ENCODE measurements around the gene ATOH1.

DNA sequence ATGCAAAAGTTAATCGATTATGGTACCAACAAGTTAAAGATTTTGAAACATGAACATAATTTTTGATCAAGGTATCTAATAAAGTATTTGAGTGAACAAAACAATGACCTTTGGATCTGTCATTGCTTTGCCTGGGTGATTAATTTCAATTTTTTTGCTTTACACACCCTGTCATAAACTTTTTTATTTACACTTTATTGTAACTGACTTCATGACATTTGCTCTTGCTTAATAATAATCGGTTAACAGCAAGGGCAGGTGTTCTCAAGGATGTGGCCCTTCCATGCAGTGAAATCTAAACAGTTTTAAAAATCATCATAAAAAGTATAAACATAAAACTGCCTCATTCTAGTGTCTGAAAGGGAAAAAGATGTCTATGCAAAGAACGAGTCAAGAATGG lies 24.1 kb downstream of the ATOH1 start:
- TF ChIP-seq CTCF (IDR thresholded peaks at IDR 0.05) (no peak), POLR2A (IDR thresholded peaks at IDR 0.05) (no peak)
